HepG2 (cell line): ENCODE data around the gene PHF13. TPM values are rescaled to one million over a fixed set of nuclear protein-coding genes. Genes with fewer than 3 reads are reported as not detected.

Source experiments
- ATF7-NPFF ChIP-seq: sonication (generic); formaldehyde crosslinking; IDR thresholded peaks from 2 replicates; pipeline ENCODE4 v1.8.1; 2023; ENCODE audit warnings: mild to moderate bottlenecking, low read depth, missing genetic modification reagents, moderate library complexity
- FOXM1 ChIP-seq: sonication (generic); formaldehyde crosslinking; IDR thresholded peaks from 2 replicates; pipeline ENCODE4 v1.5.0; 2020; ENCODE audit warnings: missing genetic modification reagents
- PAWR ChIP-seq: sonication (generic); formaldehyde crosslinking; IDR thresholded peaks from 2 replicates; pipeline ENCODE4 v1.4.0; 2020; ENCODE audit warnings: missing genetic modification reagents, mild to moderate bottlenecking, borderline replicate concordance
- SMAD3 ChIP-seq: sonication (generic); formaldehyde crosslinking; IDR thresholded peaks from 2 replicates; pipeline ENCODE4 v1.4.0; 2020; ENCODE audit warnings: missing genetic modification reagents
- SMARCE1 ChIP-seq: fragments of 450-650 bp; IDR thresholded peaks from 2 replicates; pipeline ENCODE4 v1.6.1; 2017; ENCODE audit warnings: borderline replicate concordance
- ZFAT ChIP-seq: sonication (generic); formaldehyde crosslinking; conservative IDR thresholded peaks from 2 replicates; pipeline ENCODE4 v1.8.1; 2023; ENCODE audit warnings: missing genetic modification reagents, inconsistent platforms
- ZKSCAN8 ChIP-seq: IDR thresholded peaks from 2 replicates; pipeline ENCODE4 v1.6.1; 2016; ENCODE audit warnings: borderline replicate concordance, missing genetic modification reagents, missing compliant biosample characterization
- ZNF12 ChIP-seq: sonication (generic); formaldehyde crosslinking; IDR thresholded peaks from 2 replicates; pipeline ENCODE4 v1.5.0; 2020; ENCODE audit warnings: missing genetic modification reagents
- ZNF143 ChIP-seq: sonication (generic); formaldehyde crosslinking; IDR thresholded peaks from 2 replicates; pipeline ENCODE4 v1.4.0; 2020; ENCODE audit warnings: missing genetic modification reagents
- ZNF33B ChIP-seq: sonication (generic); formaldehyde crosslinking; IDR thresholded peaks from 2 replicates; pipeline ENCODE4 v1.5.1; 2020; ENCODE audit warnings: mild to moderate bottlenecking, missing genetic modification reagents
- ZSCAN31 ChIP-seq: sonication (generic); formaldehyde crosslinking; IDR thresholded peaks from 2 replicates; pipeline ENCODE4 v1.5.0; 2020; ENCODE audit warnings: low read depth, mild to moderate bottlenecking, missing genetic modification reagents
- polyA plus RNA-seq, 8 experiments: library from polyadenylated mRNA; depleted of rRNA in 3 of 8; stranded (reverse) in 7 of 8; unstranded in 1 of 8; fragments of >200 nt; fragmentation: Illumina TruSeq in 4 of 8; extraction: Trizol in 4 of 8; gene quantifications; 2 replicates each; pipeline versions ENCODE4 v1.2.1 to v1.2.3, GENCODE V29; 2011 to 2016; ENCODE audit warnings: low read depth in 4 of 8, missing spikeins in 1 of 8, mixed read lengths in 1 of 8; ENCODE audit not compliant: insufficient read depth in 1 of 8
- total RNA-seq, 5 experiments: library from RNA; depleted of rRNA; stranded (reverse); fragments of >200 nt; fragmentation: Illumina TruSeq; extraction: Trizol; gene quantifications; 2 replicates each; pipeline ENCODE4 v1.2.3, GENCODE V29; 2016; ENCODE audit warnings: low read depth in 1 of 5
- TF ChIP-seq, protein P1 (sequence below): sonication (generic); formaldehyde crosslinking; IDR thresholded peaks from 2 replicates; pipeline ENCODE4 v1.8.1; 2023; ENCODE audit warnings: mild to moderate bottlenecking, moderate library complexity, missing genetic modification reagents
- TF ChIP-seq, protein P2 (sequence below): sonication (generic); formaldehyde crosslinking; IDR thresholded peaks from 2 replicates; pipeline ENCODE4 v1.5.0; 2020; ENCODE audit warnings: missing genetic modification reagents, mild to moderate bottlenecking, borderline replicate concordance
- TF ChIP-seq, protein P3 (sequence below): IDR thresholded peaks from 2 replicates; pipeline ENCODE4 v1.6.1; 2016; ENCODE audit warnings: low read depth, control low read depth
- TF ChIP-seq, protein P4 (sequence below): sonication (generic); formaldehyde crosslinking; IDR thresholded peaks from 2 replicates; pipeline ENCODE4 v1.4.0; 2020; ENCODE audit warnings: missing genetic modification reagents, borderline replicate concordance
- TF ChIP-seq, protein P5 (sequence below): sonication (generic); formaldehyde crosslinking; IDR thresholded peaks from 2 replicates; pipeline ENCODE4 v1.5.0; 2020; ENCODE audit warnings: mild to moderate bottlenecking, missing genetic modification reagents

Gene PHF13
- total and polyA plus RNA-seq, 2 of the 13 experiments (the other 11 are each of a cell fraction or from before 2014, with no cell fraction given): 4.7 to 7.4 TPM

DNA sequence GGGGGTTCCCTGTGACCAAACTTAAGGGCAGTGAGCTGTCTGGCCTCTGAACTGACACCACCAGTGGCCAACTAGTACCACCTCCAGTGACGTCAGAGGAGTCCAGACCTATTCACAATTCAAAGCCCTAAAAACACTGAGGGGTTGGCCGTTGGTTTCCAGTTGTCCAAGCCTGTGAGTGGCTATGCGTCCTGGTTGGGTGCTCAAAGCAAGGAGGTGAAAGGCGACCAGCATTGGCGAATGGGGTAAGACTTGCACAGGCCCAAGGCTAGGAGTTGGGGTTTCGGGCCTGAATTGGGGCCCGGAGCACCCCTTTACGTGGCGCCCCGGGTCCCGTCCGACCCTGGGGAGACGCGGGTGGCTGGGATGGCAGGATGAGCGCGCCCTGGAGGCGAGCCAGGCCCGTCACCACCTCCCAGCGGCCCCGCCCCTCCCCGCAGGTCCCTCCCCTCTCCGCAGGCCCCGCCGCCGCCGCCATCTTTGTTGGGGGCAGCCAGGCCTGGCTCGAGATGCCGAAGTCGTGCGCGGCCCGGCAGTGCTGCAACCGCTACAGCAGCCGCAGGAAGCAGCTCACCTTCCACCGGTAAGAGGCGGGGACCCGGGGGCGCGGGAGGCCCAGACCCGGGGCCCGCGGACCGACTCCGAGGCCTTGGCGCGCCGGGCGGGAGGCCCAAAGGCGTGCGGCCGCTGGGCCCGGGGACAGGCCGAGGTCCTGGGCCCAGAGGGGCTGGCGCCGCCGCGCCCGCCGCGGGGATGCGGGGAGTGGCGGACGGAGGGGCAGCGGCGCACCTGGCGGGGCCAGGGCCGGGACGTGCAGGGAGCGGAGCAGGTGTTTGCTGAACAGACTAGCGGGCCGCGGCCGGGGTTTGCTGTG, 11.4 kb downstream of the PHF13 start, which contains the start of gene THAP3 (continued):
- TF ChIP-seq, protein P1, sequence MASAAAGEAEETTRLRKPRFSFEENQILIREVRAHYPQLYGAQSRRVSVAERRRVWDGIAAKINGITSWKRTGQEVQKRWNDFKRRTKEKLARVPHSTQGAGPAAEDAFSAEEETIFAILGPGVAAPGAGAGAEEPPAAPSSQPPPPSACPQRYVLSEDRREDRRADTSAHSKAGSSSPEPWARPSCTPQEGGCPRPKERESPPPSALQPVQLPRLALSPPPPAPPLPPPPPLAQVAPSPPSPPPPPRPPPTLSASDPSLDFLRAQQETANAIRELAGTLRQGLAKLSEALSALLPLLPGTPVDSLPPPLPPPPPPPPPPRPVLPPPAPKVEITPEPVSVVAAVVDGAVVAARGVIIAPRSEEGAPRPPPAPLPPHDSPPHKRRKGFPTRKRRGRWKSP: no peak
- TF ChIP-seq SMARCE1: no peak
- TF ChIP-seq, protein P2, sequence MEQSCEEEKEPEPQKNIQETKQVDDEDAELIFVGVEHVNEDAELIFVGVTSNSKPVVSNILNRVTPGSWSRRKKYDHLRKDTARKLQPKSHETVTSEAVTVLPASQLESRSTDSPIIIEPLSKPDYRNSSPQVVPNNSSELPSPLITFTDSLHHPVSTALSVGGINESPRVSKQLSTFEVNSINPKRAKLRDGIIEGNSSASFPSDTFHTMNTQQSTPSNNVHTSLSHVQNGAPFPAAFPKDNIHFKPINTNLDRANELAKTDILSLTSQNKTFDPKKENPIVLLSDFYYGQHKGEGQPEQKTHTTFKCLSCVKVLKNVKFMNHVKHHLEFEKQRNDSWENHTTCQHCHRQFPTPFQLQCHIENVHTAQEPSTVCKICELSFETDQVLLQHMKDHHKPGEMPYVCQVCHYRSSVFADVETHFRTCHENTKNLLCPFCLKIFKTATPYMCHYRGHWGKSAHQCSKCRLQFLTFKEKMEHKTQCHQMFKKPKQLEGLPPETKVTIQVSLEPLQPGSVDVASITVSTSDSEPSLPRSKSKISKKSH (CRISPR knock-in tag): 0 out of 2 replicates have a peak, but pooled peaks have one; percentile 46
- no peak for TF ChIP-seq PAWR (CRISPR knock-in tag)
- TF ChIP-seq ZSCAN31 (CRISPR knock-in tag): 0 out of 2 replicates have a peak, but pooled peaks have one; percentile 77
- TF ChIP-seq, protein P3, sequence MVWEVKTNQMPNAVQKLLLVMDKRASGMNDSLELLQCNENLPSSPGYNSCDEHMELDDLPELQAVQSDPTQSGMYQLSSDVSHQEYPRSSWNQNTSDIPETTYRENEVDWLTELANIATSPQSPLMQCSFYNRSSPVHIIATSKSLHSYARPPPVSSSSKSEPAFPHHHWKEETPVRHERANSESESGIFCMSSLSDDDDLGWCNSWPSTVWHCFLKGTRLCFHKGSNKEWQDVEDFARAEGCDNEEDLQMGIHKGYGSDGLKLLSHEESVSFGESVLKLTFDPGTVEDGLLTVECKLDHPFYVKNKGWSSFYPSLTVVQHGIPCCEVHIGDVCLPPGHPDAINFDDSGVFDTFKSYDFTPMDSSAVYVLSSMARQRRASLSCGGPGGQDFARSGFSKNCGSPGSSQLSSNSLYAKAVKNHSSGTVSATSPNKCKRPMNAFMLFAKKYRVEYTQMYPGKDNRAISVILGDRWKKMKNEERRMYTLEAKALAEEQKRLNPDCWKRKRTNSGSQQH (CRISPR knock-in tag): no peak
- no peak; the same call in 1 of the 2 replicates for TF ChIP-seq ZKSCAN8 (CRISPR knock-in tag)
- TF ChIP-seq, protein P4, sequence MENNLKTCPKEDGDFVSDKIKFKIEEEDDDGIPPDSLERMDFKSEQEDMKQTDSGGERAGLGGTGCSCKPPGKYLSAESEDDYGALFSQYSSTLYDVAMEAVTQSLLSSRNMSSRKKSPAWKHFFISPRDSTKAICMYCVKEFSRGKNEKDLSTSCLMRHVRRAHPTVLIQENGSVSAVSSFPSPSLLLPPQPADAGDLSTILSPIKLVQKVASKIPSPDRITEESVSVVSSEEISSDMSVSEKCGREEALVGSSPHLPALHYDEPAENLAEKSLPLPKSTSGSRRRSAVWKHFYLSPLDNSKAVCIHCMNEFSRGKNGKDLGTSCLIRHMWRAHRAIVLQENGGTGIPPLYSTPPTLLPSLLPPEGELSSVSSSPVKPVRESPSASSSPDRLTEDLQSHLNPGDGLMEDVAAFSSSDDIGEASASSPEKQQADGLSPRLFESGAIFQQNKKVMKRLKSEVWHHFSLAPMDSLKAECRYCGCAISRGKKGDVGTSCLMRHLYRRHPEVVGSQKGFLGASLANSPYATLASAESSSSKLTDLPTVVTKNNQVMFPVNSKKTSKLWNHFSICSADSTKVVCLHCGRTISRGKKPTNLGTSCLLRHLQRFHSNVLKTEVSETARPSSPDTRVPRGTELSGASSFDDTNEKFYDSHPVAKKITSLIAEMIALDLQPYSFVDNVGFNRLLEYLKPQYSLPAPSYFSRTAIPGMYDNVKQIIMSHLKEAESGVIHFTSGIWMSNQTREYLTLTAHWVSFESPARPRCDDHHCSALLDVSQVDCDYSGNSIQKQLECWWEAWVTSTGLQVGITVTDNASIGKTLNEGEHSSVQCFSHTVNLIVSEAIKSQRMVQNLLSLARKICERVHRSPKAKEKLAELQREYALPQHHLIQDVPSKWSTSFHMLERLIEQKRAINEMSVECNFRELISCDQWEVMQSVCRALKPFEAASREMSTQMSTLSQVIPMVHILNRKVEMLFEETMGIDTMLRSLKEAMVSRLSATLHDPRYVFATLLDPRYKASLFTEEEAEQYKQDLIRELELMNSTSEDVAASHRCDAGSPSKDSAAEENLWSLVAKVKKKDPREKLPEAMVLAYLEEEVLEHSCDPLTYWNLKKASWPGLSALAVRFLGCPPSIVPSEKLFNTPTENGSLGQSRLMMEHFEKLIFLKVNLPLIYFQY: no peak
- no peak for TF ChIP-seq ZNF12 (CRISPR knock-in tag)
- no peak for TF ChIP-seq FOXM1
- TF ChIP-seq, protein P5, sequence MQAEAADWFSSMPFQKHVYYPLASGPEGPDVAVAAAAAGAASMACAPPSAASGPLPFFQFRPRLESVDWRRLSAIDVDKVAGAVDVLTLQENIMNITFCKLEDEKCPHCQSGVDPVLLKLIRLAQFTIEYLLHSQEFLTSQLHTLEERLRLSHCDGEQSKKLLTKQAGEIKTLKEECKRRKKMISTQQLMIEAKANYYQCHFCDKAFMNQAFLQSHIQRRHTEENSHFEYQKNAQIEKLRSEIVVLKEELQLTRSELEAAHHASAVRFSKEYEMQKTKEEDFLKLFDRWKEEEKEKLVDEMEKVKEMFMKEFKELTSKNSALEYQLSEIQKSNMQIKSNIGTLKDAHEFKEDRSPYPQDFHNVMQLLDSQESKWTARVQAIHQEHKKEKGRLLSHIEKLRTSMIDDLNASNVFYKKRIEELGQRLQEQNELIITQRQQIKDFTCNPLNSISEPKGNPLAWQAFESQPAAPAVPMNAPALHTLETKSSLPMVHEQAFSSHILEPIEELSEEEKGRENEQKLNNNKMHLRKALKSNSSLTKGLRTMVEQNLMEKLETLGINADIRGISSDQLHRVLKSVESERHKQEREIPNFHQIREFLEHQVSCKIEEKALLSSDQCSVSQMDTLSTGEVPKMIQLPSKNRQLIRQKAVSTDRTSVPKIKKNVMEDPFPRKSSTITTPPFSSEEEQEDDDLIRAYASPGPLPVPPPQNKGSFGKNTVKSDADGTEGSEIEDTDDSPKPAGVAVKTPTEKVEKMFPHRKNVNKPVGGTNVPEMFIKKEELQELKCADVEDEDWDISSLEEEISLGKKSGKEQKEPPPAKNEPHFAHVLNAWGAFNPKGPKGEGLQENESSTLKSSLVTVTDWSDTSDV (CRISPR knock-in tag): no peak
- no peak for TF ChIP-seq SMAD3
- no peak for TF ChIP-seq ZFAT (CRISPR knock-in tag)
- TF ChIP-seq ZNF33B (CRISPR knock-in tag): no peak
- TF ChIP-seq ATF7-NPFF (CRISPR knock-in tag): no peak
- no peak for TF ChIP-seq ZNF143 (CRISPR knock-in tag)
